Measurements from ENCODE around the gene SPATA46. TPM values are rescaled to one million over a fixed set of nuclear protein-coding genes. Genes with fewer than 3 reads are reported as not detected.
A peak's percentile ranks its signal among the peaks of the same experiment; 100 is the strongest.

Gene SPATA46
- total and polyA plus RNA-seq, 9 of the 15 experiments (the other 6 are each of a cell fraction or from before 2014, with no cell fraction given): 0.04 to 0.11 TPM; not detected in 7

- in situ Hi-C loops (cut with MboI): no loop called here
Observed at GRCh38 chr1:162388083-162388594, 11.5 kb upstream of the SPATA46 start.

More at GRCh38 chr1:162388083-162388594, 11.5 kb upstream of the SPATA46 start:
- no peak for TF ChIP-seq DACH1 (IDR thresholded peaks at IDR 0.05; ENCODE audit: partially characterized antibody)
- TF ChIP-seq SPI1 (IDR thresholded peaks at IDR 0.05; ENCODE audit: borderline replicate concordance, low read depth, low read length): peak; percentile 66; the same call in 1 of the 2 replicates
- TF ChIP-seq NBN (IDR thresholded peaks at IDR 0.05; ENCODE audit: low read depth): no peak
- peak; percentile 51; the same call in 1 of the 2 replicates for TF ChIP-seq ZNF592 (IDR thresholded peaks at IDR 0.05)
- no peak for TF ChIP-seq ZNF12 (CRISPR knock-in tag; IDR thresholded peaks at IDR 0.05)
- TF ChIP-seq NFE2 (IDR thresholded peaks at IDR 0.05; ENCODE audit: low read depth): peak; percentile 78
- peak; percentile 31; the same call in 1 of the 2 replicates for TF ChIP-seq MAFK (IDR thresholded peaks at IDR 0.05; ENCODE audit: low read length)
- no peak for TF ChIP-seq BDP1 (IDR thresholded peaks at IDR 0.05; ENCODE audit: insufficient read depth, insufficient read length)
- TF ChIP-seq IRF2 (CRISPR knock-in tag; IDR thresholded peaks at IDR 0.05): no peak
- TF ChIP-seq RBM25 (IDR thresholded peaks at IDR 0.05; ENCODE audit: low read depth, low read length, severe bottlenecking): no peak
- TF ChIP-seq ZNF143 (CRISPR knock-in tag; IDR thresholded peaks at IDR 0.05): no peak
- TF ChIP-seq MAFG (tag; conservative IDR thresholded peaks at IDR 0.05): peak; percentile 36; the same call in 1 of the 2 replicates
- TF ChIP-seq C11orf30 (IDR thresholded peaks at IDR 0.05; ENCODE audit: low read depth): peak; percentile 60
- TF ChIP-seq XRCC4 (IDR thresholded peaks at IDR 0.05; ENCODE audit: extremely low read depth, insufficient read depth, insufficient read length): no peak
- TF ChIP-seq ZNF316 (IDR thresholded peaks at IDR 0.05): peak; percentile 74
- 0 out of 2 replicates have a peak, but pooled peaks have one; percentile 9 for TF ChIP-seq MBD2 (IDR thresholded peaks at IDR 0.05; ENCODE audit: borderline replicate concordance, low read depth)
- TF ChIP-seq GABPB1 (CRISPR knock-in tag; IDR thresholded peaks at IDR 0.05): no peak
- DNase-seq (ENCODE audit: extremely low read depth in 1 of 4, low spot score in 3 of 4) (no peak), FAIRE-seq (no peak), ATAC-seq (no peak)
- peak overlapping the region; percentile 52 for H2AFZ ChIP-seq (ENCODE audit: low read depth, low read length)
- WGBS (ENCODE audit: insufficient coverage, low coverage, missing lambda C conversion rate): 72% methylated on average over 8 of the region's 8 CpGs
- peak overlapping the region in 1 of 2 experiments; percentile 26; a peak in 1 of 4 replicates for H3K9ac ChIP-seq (ENCODE audit: insufficient read depth in 1 of 2, low read depth in 2 of 2, low read length in 2 of 2)
- ChIA-PET POLR2A (interaction anchor here (1.1 to 2.8 kb wide), 3 partner anchors 8 to 22 kb away, joined by 3 to 17 read pairs (median 10); no protein-coding TSS in a partner anchor), CTCF (ENCODE audit: low intra/inter-chr PET ratio) (no interaction called here)
- H3K36me3 ChIP-seq (ENCODE audit: control insufficient read depth, insufficient read depth, low read length): no peaks in the 10 kb centered on the region; the same call in 2 of the 3 replicates
- H3K27ac ChIP-seq (ENCODE audit: extremely low read depth, low read depth, low read length): peak overlapping the region; percentile 55; the same call in 2 of the 3 replicates
- H3K4me2 ChIP-seq (ENCODE audit: insufficient read depth, low read length): no peak overlapping the region
- no peaks in the 10 kb centered on the region for H3K9me3 ChIP-seq (replicated peaks; ENCODE audit: control insufficient read depth, insufficient read depth, low read depth, low read length)
- H3K9me1 ChIP-seq (ENCODE audit: control insufficient read depth, insufficient read depth, low read length): peaks cover 7% of the 10 kb centered on the region
- no peak overlapping the region for H3K4me3 ChIP-seq
- H3K27me3 ChIP-seq (ENCODE audit: control insufficient read depth in 2 of 2, insufficient read depth in 2 of 2, low read length in 2 of 2): no peaks in the 10 kb centered on the region
- intact Hi-C loops (cut with micrococcal nuclease): no loop called here
- peaks cover 68 to 85% of the 10 kb centered on the region in 2 experiments for H3K4me1 ChIP-seq (replicated peaks in 1 of 2; ENCODE audit: control insufficient read depth in 2 of 2, insufficient read depth in 2 of 2, low read length in 2 of 2)
- H3K79me2 ChIP-seq (ENCODE audit: control insufficient read depth, insufficient read depth, low read length): peaks cover 12% of the 10 kb centered on the region; the same call in 2 of the 3 replicates
- H4K20me1 ChIP-seq (replicated peaks; ENCODE audit: control insufficient read depth, insufficient read depth, low read length): no peaks in the 10 kb centered on the region
- BruUV-seq (replicated peaks): no TSS peak
